OCI-LY7 (cell line): ENCODE measurements around the gene SIN3B. TPM values are rescaled to one million over a fixed set of nuclear protein-coding genes. Genes with fewer than 3 reads are reported as not detected.

Experiments used
- BruUV-seq: library from RNA; stranded (reverse); fragments of 400-500 nt; replicated peaks from 2 replicates; lab custom pipeline; 2021; lab: Mats Ljungman, UMichigan
- CTCF ChIA-PET: fragments of 300-600 bp; sonication (Branson Sonifier 250); formaldehyde crosslinking; loops from one replicate; lab custom pipeline; 2022; ENCODE audit warnings: antibody characterized with exemption; ENCODE audit not compliant: unreplicated experiment; lab: Charles Lee
- POLR2A ChIA-PET: fragments of 300-600 bp; sonication (Branson Sonifier 250); formaldehyde crosslinking; loops from one replicate; lab custom pipeline; 2022; ENCODE audit warnings: antibody characterized with exemption; lab: Charles Lee
- DNase-seq: peaks from one replicate; pipeline ENCODE4 v3.0.0-alpha.2; 2015; ENCODE audit warnings: low spot score
- H2AFZ ChIP-seq: fragments of 200-600 bp; sonication (generic), shearing (Covaris generic); 2 replicates; pipeline ENCODE4 v1.6.1; 2014; ENCODE audit warnings: mild to moderate bottlenecking, antibody characterized with exemption, low read length, moderate library complexity
- H3K27ac ChIP-seq: fragments of 200-600 bp; sonication (generic); 2 replicates; pipeline ENCODE4 v1.5.1; 2014; ENCODE audit warnings: mixed run types, low read depth, mild to moderate bottlenecking, moderate library complexity, low read length, inconsistent platforms; ENCODE audit not compliant: poor library complexity, severe bottlenecking
- H3K36me3 ChIP-seq: fragments of 200-600 bp; sonication (generic); 2 replicates; pipeline ENCODE4 v1.6.1; 2014; ENCODE audit warnings: mild to moderate bottlenecking, antibody characterized with exemption, low read length, moderate library complexity, mixed read lengths; ENCODE audit not compliant: insufficient read depth
- H3K4me1 ChIP-seq: fragments of 200-600 bp; sonication (generic); 2 replicates; pipeline ENCODE4 v1.5.1; 2014; ENCODE audit warnings: mild to moderate bottlenecking, low read length; ENCODE audit not compliant: insufficient read depth, poor library complexity, severe bottlenecking
- H3K4me2 ChIP-seq: fragments of 200-600 bp; sonication (generic); 2 replicates; pipeline ENCODE4 v1.6.1; 2014; ENCODE audit warnings: mild to moderate bottlenecking, low read length
- H3K4me3 ChIP-seq: fragments of 200-600 bp; sonication (generic); 2 replicates; pipeline ENCODE4 v1.5.1; 2014; ENCODE audit warnings: mild to moderate bottlenecking, low read depth, low read length; ENCODE audit not compliant: poor library complexity, severe bottlenecking
- H3K79me2 ChIP-seq: fragments of 200-600 bp; sonication (generic); 2 replicates; pipeline ENCODE4 v1.6.1; 2016; ENCODE audit warnings: low read depth, mild to moderate bottlenecking, low read length, moderate library complexity, mixed read lengths; ENCODE audit not compliant: insufficient read depth
- H3K9me2 ChIP-seq: fragments of 200-600 bp; sonication (generic); 2 replicates; pipeline ENCODE4 v1.6.1; 2016; ENCODE audit warnings: mild to moderate bottlenecking, low read length, mixed read lengths; ENCODE audit not compliant: insufficient read depth
- H3K9me3 ChIP-seq: fragments of 200-600 bp; sonication (generic); 2 replicates; pipeline ENCODE4 v1.6.1; 2014; ENCODE audit warnings: mild to moderate bottlenecking, mixed run types, low read length, mixed read lengths
- H4K20me1 ChIP-seq: fragments of 200-600 bp; sonication (generic); 2 replicates; pipeline ENCODE4 v1.6.1; 2014; ENCODE audit warnings: mild to moderate bottlenecking, antibody characterized with exemption, low read length, moderate library complexity, mixed read lengths; ENCODE audit not compliant: insufficient read depth
- CTCF ChIP-seq: fragments of 200-600 bp; sonication (generic); conservative IDR thresholded peaks from 2 replicates; pipeline ENCODE4 v1.5.1; 2014; ENCODE audit warnings: mild to moderate bottlenecking, antibody characterized with exemption, low read length, moderate library complexity, mixed read lengths
- EZH2phosphoT487 ChIP-seq: fragments of 200-600 bp; sonication (generic); IDR thresholded peaks from 2 replicates; pipeline ENCODE4 v1.6.1; 2018; ENCODE audit warnings: low read depth, borderline replicate concordance, mild to moderate bottlenecking, mixed run types, antibody characterized with exemption, low read length, moderate library complexity, mixed read lengths
- intact Hi-C: fragments of 100-400 bp; cut with micrococcal nuclease; formaldehyde crosslinking; loops from one replicate; pipeline ENCODE4 v1.10.0; 2022; ENCODE audit not compliant: unreplicated experiment
- total RNA-seq, 2 experiments: library from RNA; depleted of rRNA in 1 of 2; stranded (reverse); fragments of >200 nt in 1 of 2; shearing (Covaris generic) in 1 of 2; gene quantifications; 2 replicates each; pipeline ENCODE4 v1.2.3, GENCODE V29; 2014 to 2022

Gene SIN3B
- total RNA-seq, 2 experiments from 2014 or later, result 19.4 to 45.4 TPM

- intact Hi-C loops, result no loop called here
- Histone ChIP-seq H3K4me1 (no peaks in the 10 kb centered on the region), H2AFZ (no peak overlapping the region), H3K4me2 (no peak overlapping the region), H3K9me3 (peaks cover 9% of the 10 kb centered on the region; the same call in 1 of the 2 replicates), H4K20me1 (no peaks in the 10 kb centered on the region), H3K9me2 (no peaks in the 10 kb centered on the region), H3K4me3 (no peak overlapping the region), H3K36me3 (no peaks in the 10 kb centered on the region), H3K79me2 (no peaks in the 10 kb centered on the region), H3K27ac (no peak overlapping the region)
- no TSS peak for BruUV-seq
- POLR2A ChIA-PET, result interaction anchor here (0.6 kb wide), 1 partner anchor 12 kb away, joined by 3 read pairs; no protein-coding TSS in a partner anchor
- CTCF ChIA-PET, result no interaction called here
- TF ChIP-seq EZH2phosphoT487, result no peak
- TF ChIP-seq CTCF, result no peak
- no peak for DNase-seq
Measured at GRCh38 chr19:16790051-16790450, 39.1 kb upstream of the SIN3B start.

- no peak for DNase-seq
Measured at GRCh38 chr19:16791942-16792341, 37.3 kb upstream of the SIN3B start.

More at GRCh38 chr19:16791942-16792341, 37.3 kb upstream of the SIN3B start:
- TF ChIP-seq EZH2phosphoT487 (no peak), CTCF (no peak)
- CTCF ChIA-PET, result no interaction called here
- Histone ChIP-seq H3K9me3 (peaks cover 14% of the 10 kb centered on the region), H3K4me2 (no peak overlapping the region), H4K20me1 (no peaks in the 10 kb centered on the region), H3K9me2 (no peaks in the 10 kb centered on the region), H3K4me3 (no peak overlapping the region), H3K4me1 (no peaks in the 10 kb centered on the region), H2AFZ (no peak overlapping the region), H3K27ac (no peak overlapping the region), H3K36me3 (no peaks in the 10 kb centered on the region), H3K79me2 (no peaks in the 10 kb centered on the region)
- intact Hi-C loops, result no loop called here
- POLR2A ChIA-PET, result no interaction called here
- BruUV-seq, result no TSS peak
